Measurements from ENCODE around the gene CFAP46.

DNA sequence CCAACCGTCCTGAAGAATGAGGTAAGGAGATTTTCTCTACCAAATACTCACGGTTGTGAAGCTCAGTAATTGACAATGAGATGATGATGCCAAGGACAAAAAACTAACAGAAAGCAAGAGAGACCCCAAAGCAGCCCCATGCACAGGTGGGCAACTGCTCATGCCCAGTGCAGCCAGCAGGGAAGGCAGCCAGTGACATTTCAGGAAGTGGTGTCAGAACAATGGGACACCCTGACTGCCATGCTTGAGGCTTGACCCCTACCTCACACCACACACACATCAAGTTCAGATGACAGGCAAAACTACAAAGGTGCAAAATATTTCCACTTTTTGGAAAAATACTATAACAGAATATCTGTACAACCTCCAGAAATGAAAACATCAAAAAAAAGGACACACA is 66.9 kb downstream of the CFAP46 start:
- no peak for TF ChIP-seq EP300 (IDR thresholded peaks at IDR 0.05)
- TF ChIP-seq, protein P1, sequence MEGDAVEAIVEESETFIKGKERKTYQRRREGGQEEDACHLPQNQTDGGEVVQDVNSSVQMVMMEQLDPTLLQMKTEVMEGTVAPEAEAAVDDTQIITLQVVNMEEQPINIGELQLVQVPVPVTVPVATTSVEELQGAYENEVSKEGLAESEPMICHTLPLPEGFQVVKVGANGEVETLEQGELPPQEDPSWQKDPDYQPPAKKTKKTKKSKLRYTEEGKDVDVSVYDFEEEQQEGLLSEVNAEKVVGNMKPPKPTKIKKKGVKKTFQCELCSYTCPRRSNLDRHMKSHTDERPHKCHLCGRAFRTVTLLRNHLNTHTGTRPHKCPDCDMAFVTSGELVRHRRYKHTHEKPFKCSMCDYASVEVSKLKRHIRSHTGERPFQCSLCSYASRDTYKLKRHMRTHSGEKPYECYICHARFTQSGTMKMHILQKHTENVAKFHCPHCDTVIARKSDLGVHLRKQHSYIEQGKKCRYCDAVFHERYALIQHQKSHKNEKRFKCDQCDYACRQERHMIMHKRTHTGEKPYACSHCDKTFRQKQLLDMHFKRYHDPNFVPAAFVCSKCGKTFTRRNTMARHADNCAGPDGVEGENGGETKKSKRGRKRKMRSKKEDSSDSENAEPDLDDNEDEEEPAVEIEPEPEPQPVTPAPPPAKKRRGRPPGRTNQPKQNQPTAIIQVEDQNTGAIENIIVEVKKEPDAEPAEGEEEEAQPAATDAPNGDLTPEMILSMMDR (IDR thresholded peaks at IDR 0.05), result no peak

Data from ovary (tissue), 3 donors.